HuH-7 (cell line): ENCODE data around the gene CYP1B1.
"Not testable (repeated sequence)": the region's sequence is repeated elsewhere in the genome, so short reads cannot be mapped to it uniquely, and the experiment has no call there.

Experiments used
- DNase-seq: peaks from one replicate; pipeline ENCODE4 v3.0.0; 2011; ENCODE audit warnings: low spot score

Gene CYP1B1

GRCh38 chr2:38098421-38099098 lies 22.6 kb upstream of the CYP1B1 start:
- no peak for DNase-seq

GRCh38 chr2:38097988-38098385 lies 22.0 kb upstream of the CYP1B1 start:
- no peak for DNase-seq

GRCh38 chr2:38097258-38097987 lies 21.5 kb upstream of the CYP1B1 start:
- DNase-seq = no peak

GRCh38 chr2:38095996-38096861 lies 20.3 kb upstream of the CYP1B1 start:
- DNase-seq = no peak

GRCh38 chr2:38095079-38095995 lies 19.4 kb upstream of the CYP1B1 start:
- DNase-seq = no peak

- DNase-seq = no peak
These were observed 17.7 kb upstream of the CYP1B1 start for GRCh38 chr2:38093527-38094165.

- DNase-seq = peak; percentile 63
These were observed 16.4 kb upstream of the CYP1B1 start for GRCh38 chr2:38092196-38092902.

- DNase-seq = no peak
These were observed 15.8 kb upstream of the CYP1B1 start for GRCh38 chr2:38091760-38092159.

GRCh38 chr2:38090928-38091327 lies 15.0 kb upstream of the CYP1B1 start:
- no peak for DNase-seq

GRCh38 chr2:38090212-38090611 lies 14.3 kb upstream of the CYP1B1 start:
- not testable (repeated sequence) for DNase-seq

GRCh38 chr2:38085998-38086698 lies 10.2 kb upstream of the CYP1B1 start:
- DNase-seq = not testable (repeated sequence)

GRCh38 chr2:38084556-38084955 lies 8.6 kb upstream of the CYP1B1 start:
- not testable (repeated sequence) for DNase-seq

- not testable (repeated sequence) for DNase-seq
These were observed 6.8 kb upstream of the CYP1B1 start for GRCh38 chr2:38082727-38083126.

GRCh38 chr2:38080346-38080745 lies 4.4 kb upstream of the CYP1B1 start:
- DNase-seq = no peak

GRCh38 chr2:38079116-38080052 lies 3.4 kb upstream of the CYP1B1 start:
- no peak for DNase-seq

- DNase-seq = no peak
These were observed 1.4 kb upstream of the CYP1B1 start for GRCh38 chr2:38077431-38077769.

GRCh38 chr2:38076710-38077430 lies 919 bp upstream of the CYP1B1 start:
- peak; percentile 70 for DNase-seq

- DNase-seq = peak; percentile 75
These were observed 280 bp upstream of the CYP1B1 start for GRCh38 chr2:38076152-38076709.
